MV-4-11 (cell line): ENCODE measurements around the gene OR2S2.
"Not testable (repeated sequence)": the region's sequence is repeated elsewhere in the genome, so short reads cannot be mapped to it uniquely, and the experiment has no call there.

Experiments
- DNase-seq: peaks from one replicate; lab custom pipeline; 2025; lab: John Stamatoyannopoulos, UW

OR2S2 gene, protein sequence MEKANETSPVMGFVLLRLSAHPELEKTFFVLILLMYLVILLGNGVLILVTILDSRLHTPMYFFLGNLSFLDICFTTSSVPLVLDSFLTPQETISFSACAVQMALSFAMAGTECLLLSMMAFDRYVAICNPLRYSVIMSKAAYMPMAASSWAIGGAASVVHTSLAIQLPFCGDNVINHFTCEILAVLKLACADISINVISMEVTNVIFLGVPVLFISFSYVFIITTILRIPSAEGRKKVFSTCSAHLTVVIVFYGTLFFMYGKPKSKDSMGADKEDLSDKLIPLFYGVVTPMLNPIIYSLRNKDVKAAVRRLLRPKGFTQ

DNA sequence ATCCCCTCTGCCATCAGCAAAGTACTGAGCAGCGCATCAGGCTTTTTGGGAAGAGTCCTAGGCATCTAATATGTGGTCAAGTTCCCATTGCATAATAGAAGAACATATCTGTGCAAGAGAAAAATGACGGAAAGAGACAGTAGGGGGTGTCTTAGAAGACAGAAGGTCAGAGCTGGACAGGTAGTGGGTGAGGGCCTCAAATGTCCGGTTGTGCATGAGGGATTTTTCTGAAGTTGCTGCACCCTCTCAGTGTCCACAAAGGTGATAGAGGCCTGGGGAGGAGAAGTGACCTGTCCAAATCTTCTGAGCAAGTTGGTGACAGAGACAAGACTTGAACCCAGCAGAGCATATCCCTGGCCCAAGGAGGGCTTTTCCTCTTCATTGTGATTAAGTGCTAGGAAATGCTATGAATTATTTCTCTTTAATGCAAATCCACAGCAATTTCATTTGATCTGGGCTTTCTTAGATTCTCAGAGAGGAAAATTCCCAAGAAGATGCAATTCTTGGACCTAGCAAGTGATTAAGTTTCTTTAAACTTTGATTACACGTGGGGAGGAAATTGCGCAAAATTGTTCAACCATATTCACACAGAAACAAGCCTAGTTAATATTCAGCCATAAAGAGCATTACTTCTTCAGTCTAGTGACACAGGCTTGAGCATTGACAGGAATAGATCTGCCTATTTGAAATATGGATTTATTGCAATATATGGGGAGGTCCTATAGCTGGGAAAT is at the start of gene OR2S2:
TSS of gene OR2S2 (minus strand) at position 51 of the 734 bp plus-strand sequence. CDS start 56 bp downstream, outside the sequence.
- DNase-seq, result no peak

DNA sequence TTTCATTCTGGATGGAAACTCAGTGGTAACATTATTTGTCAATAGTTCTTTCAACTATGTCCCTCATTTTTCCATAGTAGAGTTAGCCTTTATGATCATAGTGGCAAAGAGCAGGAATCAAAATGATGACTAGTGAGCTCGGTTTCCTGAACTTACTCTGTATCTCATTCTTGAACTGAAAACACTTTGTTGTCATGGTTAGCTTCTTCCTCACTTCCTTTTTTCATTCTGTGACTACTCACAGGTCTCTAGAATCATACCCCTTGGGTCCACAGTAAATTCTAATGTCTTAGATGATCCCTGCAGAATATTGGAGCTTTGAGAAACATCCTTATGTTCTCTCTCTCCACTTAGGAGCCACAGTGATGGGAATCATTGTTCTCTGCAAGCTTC is 49.4 kb upstream of the OR2S2 start:
- peak; percentile 86 for DNase-seq

DNA sequence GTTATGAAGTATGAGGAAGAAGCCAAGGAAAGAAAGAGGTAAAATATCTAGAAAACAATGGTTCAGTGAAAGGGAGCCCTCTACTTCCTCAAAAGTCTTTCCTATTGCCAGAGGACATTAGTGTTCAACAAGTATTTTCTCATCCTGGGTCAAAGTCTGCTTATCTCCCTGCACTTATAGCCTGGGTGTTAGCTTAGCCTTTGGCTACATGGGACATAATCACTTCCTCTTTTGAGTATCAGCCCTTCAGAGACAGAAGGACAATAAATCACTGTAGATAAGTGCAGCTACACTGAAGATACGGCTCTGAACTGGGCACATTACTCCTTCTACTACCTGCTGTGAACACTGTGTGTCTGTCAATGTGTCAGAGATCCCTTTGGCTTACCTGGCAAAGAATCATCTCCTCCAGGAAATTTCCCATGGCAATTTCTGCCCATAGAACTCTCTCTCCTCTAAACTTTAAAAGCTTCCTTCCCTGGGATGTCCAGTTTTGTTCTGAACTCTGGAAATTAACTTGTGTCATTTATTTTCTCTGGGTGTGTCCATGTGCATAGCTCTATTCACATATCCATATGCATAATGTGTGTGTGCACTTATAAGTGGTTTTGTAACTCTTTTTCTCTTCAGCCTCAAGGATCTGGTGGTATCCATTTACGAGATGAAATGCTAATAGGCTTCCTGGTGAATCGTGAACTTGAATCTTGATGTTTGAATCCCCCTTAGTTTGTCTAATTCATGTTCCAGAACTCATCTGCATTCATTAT is 48.8 kb upstream of the OR2S2 start:
- DNase-seq, result peak; percentile 98

DNA sequence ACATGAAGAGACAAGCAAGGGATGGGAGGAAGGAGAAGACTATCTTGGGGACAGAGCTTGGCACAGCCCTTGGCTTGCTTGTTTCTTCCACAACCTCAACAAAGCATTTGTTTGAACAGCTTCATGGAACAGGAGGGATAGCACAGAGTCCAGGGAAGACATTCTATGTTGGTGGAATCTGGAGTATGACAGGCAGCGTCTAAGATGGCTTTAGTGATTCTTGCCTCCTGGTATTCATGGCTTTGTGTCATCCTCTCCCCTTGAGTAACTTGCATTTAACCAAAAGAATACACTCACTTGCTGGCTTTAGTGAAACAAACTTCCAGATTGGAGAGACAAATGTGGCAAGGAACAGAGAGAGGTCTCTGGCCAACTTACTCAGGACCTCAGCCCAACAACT is 47.9 kb upstream of the OR2S2 start:
- DNase-seq, result no peak

DNA sequence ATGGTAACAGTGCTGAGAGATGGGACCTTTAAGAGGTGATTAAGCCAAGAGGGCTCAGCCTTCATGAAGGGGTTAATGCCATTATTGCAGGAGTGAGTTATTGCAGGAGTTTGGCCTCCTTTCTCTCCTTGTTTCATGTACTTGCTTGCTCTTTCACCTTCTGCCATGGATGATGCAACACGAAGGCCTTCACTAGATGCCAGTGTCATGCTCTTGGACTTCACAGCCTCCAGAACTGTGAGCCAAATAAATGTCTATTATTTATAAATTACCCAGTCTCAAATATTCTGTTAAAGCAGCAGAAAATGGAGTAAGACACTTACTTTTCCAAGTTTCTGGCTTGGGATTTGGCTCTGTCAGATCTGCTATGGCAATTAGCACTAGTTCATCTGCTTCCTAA is 40.4 kb upstream of the OR2S2 start:
- no peak for DNase-seq

DNA sequence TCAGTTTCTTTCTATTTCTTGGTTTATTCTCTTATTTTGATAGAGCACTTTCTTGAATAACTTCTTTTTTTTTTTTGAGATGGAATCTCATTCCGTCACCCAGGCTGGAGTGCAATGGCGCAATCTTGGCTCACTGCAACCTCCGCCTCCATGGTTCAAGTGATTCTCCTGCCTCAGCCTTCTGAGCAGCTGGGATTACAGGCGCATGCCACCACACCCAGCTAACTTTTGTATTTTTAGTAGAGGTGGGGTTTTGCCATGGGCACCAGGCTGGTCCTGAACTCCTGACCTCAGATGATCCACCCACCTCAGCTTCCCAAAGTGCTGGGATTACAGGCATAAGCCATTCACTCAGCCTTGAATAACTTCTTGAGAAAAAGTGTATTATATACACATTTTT is 39.1 kb upstream of the OR2S2 start:
- peak; percentile 1 for DNase-seq

DNA sequence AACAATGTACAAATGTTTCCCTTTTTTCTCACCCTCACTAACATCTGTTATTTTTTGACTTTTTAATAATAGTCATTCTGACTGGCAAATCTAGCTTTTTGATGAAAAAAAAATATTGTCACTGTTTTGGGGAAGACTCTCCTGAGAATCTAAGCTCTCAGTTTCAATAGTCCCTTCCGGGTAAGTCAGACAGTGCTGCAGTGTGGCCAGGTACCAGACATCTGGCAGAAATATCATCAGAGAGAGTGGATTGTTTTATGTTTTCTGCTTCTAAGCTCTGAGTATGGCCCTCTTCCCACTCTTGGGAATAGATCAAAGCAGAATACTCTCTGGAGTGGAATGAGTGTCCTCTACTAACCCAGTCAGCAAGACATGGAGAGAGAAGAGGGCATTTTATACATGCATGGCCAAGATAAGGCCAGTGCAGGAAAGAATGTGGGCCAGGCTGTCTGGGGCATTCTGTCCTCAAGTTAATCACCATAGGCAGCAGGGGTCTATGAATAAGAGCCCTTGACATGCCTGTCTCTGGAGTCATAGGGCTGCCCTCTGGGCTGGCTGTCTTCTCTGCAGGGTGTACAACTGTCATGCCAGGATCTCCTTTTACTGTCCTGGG is 38.5 kb upstream of the OR2S2 start:
- DNase-seq, result no peak

DNA sequence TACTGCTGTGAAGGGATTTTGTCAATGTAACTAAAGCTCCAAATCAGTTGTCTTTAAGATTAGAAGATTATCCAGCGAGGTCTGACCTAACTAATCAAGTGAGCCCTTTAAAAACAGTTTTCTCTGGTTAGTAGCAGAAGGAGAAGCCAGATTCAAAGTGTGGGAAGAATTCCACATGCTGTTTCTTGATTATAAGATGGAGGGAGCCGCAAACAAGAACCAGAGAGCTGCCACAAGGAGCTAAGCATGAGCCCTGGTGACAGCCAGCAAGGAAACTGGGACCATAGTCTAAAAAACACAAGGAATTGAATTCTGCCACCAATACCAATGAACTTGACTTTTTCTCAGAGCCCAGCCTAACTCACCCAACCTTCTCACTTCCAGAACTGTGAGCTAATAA is 37.0 kb upstream of the OR2S2 start:
- no peak for DNase-seq

DNA sequence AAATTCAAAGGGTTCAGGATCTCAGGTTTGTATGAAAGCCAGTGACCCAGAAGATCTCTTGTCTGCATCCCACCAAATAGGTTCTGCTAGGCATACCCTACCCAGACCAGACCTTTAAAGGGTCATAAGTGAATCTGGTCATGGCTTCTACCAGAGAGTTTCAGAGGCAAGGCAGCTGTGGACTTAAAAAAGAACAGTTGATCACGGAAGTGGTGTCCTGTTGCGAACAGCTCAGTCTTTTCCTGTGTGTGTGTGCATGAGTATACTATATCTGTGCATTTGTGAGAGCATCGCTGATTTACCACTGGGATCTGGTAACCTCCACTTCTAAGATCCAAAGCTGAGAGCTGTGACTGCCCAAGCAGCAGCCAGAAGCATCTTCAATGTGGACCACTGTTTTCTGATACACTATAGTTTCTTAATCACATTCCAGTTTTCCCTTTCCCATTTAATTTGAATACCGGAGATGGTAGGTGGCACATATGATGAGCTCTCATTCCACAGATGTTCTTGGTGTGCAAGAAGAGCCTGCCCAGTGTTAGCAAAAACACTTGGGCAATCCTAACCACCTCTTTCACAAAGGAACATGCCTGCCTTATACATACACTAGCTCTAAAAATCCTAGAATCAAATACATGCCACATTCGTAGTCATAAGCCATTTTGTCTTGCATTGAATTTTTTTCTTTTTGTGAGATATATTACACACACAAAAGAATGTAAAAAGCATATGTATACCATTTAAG is 36.2 kb upstream of the OR2S2 start:
- DNase-seq, result peak; percentile 13

DNA sequence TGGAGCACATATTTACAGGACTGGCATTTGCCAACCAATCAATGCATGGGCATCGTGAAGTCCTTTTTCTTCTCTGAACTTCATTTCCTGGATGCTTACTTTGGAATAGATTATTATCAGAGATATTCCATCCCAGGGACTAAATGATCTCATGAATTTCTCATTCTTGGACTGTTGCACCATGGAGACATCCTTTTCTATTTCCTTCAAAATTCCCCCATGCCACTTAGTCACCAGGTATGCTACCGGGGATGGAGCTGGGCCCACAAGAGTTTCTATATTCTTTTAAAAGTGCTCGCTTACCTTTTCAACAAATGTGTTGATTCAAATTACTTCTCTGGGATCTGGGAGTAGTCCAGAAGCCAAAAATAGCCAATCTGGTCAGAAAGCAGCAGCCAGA is 35.2 kb upstream of the OR2S2 start:
- not testable (repeated sequence) for DNase-seq

DNA sequence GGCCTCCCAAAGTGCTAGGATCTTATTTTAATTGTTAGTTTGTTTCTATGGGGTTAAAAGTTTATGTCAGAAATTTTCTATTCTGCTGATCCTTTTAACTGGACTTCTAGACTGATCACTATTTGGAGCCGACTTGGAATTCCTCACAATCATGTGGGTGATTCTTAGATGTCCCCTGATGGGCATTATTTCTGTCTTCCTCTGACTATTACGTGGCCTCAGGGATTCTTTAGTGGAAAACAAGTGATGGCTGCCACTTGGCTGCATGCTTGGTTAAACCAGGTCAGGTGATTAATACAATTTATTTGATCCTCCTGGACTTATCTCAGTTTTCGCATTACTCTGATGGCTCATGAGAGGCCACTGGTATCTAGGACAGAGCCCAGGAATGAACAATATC is 32.2 kb upstream of the OR2S2 start:
- DNase-seq, result no peak

DNA sequence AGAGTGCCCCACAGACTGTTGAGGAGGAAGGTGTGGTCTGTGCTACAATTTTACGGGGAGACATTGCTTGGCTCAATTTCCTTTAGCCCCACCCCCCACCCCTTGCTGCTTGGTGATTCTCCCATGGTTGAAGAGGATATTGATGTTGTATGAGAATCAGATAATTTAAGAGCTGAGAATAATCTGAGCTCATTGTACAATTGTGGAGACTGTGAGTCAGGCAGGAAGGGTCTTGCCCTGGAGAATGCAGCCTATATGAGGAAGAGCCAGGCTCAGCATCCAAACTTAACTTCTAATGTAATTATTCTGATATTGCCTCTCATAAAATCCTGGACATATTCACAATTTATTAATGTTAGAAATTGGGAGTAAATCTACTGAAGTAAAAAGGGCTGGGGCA is 26.1 kb upstream of the OR2S2 start:
- DNase-seq, result no peak

DNA sequence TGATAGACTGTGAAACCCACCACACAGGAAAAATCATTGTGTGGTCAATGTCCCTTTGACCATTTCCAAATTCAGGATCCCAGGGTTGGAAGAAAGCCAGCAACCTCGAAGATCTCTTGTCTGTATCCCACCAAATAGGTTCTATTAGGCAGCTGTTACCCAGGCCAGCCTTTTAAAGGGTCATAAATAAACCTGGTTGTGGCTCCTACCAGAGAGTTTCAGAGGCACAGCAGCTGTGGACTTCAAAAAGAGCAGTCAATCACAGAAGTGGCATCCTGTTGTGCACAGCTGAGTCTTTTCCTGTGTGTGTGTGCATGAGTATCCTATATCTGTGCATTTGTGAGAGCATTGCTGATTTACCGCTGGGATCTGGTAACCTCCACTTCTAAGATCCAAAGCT is 23.7 kb upstream of the OR2S2 start:
- no peak for DNase-seq

DNA sequence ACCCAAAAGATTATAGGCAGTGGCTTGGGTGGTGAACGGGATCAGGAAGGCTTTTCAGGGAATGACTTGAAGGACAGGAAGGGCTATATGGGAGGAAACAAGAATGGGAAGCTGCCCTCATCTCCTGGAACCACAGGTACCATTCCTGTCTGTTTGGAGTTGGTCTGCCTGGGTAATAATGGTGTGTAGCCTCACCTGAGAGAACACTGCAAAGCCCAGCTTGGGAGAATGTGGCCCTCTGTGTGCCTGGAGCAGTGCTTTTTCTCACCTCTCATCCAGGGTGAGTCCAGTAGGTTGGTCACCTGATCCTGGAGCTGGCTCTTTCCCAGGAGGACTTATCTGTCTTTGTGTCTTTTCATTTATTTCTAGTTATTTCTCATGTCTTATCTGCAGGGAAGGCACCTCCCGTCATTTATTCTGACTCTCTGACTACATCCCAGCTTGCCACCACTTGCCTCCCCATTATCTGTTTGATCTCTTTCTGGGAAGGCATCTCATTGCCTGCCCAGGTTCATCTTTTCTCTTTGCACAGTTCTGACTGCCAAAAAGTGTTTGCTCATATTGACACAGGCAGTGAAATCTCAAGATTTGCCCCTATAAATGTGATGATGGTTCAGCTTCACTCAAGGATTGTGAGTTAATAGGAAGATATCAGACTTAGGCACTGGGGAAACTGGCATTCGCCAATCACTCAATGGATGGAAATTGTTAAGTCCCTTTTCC is 22.5 kb upstream of the OR2S2 start:
- no peak for DNase-seq

DNA sequence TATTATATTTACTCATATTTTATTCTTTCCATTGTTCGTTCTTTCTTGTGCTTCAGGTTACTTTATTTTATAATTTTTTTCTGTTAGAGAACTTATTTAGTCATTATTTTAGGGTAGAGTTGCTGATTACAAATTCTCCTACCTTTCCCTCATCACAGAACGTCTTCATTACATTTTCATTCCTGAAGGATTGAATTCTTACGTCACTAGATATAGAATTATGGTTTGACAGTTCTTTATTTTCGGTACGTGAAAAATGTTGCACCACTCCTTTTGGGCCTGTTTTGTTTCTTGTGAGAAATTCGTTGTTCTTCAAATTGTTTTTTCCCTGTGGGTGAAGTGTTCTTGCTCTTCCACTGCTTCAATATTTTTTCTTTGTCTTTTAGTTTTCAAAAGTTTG is 20.8 kb upstream of the OR2S2 start:
- no peak for DNase-seq

DNA sequence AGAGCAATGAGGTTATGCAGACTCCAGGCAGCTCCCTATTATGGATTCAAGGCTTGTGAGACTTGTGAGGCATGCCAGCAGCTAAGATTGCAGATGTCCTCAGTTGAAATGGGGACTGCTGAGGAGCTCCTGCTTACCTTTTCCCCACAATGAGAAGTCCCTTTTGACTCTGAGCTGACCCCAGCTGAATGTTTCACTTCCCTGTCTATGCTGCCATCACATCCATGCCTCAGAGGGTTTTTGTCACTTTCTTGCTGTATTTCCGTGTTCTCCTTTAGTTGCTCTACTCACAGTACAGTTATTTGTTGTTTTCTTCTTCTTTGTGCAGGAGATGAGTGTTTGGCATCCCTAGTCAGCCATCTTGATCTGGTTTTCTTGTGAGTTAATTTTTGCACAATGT is 18.8 kb upstream of the OR2S2 start:
- peak; percentile 78 for DNase-seq

DNA sequence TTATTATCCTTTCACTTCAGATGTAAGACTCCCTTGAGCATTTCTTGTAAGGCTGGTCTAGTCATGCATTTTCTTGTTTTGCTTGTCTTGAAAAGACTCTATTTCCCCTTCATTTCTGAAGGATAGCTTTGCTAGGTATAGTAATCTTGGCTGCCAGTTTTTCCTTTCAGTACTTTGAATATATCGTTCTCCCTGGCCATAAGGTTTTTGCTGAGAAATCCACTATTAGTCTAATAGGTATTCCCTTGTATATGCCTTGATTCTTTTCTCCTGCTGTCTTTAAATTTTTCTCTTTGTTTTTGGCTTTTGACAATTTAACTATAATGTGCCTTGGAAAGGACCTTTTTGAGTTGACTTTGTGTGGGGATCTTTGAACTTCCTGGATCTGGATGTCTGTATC is 16.8 kb upstream of the OR2S2 start:
- no peak for DNase-seq

DNA sequence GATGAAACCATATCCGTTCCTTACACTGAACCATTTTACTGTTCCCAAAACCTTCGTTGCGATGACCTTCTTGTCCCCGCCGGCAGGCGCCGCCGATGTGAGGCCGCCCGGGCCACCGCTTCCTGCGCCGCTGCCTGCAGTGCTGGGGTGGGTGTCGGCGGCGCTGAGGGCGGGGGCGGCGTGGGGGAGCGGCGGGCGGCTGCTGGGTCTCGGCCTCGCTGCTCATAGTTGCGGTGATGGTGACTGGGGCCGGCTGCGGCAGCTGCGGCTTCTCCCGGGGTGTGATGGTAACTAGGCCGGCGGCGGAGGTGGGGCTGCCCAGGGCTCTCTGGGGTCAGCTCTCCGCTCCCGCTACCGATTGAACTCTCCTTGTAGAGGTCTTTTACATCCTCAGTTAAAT is 14.1 kb upstream of the OR2S2 start:
- no peak for DNase-seq

DNA sequence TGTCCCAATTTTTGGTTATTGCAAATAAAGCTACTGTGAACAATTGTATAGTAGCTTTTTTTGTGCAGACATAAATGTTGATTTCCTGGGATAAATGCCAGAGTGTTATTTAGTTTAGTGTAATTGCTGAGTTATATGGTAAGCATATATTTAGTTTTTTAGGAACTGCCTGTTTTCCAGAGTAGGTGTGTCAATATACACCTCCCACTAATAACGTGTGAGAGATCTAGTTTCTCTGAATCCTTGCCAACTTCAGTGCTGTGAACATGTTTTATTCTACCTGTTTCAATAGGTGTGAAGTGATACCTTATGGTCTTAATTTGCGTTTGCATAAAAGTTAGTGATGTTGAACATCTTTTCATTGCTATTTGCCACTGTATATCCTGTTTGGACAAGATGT is 9.1 kb upstream of the OR2S2 start:
- no peak for DNase-seq

DNA sequence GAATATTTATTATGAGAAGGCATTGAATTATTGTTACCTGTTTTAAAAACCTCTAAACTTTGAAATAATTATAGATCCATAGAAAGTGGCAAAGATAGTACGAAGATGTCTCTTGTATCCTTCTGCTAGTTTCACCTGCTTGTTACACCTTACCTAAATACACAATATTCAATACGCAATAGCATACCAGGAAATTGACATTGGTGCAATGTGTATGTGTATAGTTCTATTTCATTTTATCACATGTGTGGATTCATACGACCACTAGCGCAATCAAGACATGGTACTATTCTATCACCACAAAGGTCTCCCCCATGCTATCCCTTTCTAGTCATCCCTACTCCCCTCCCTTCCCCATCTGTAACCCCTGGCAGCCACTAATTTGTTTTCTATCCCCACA is 8.5 kb upstream of the OR2S2 start:
- no peak for DNase-seq

DNA sequence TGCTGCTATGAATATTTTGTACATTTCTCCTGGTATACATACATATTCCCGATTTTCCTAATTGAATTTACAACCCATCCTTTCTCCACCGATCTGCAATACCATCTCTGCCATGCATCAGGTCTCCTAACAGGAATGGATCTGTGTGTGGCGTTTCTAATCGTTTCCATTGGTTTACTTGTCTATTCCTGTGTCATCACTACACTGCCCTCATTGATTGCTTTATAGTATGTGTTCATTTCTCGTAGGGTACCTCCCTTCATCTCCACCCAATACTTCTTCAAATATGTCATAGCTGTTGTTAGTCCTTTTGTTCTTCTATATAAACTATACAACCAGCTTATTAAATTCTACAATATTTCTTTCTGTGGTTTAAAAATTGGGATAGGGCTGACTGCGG is 7.1 kb upstream of the OR2S2 start:
- no peak for DNase-seq
